HG02970 (cell line): ENCODE measurements around the gene RHOT2.

Experiments
- ATAC-seq: cut with Tn5 transposase; IDR thresholded peaks from one replicate; pipeline ENCODE4 v1.9.1; 2021; ENCODE audit warnings: mild to moderate bottlenecking, moderate library complexity, moderate number of reproducible peaks; ENCODE audit not compliant: unreplicated experiment, low FRiP score

Gene RHOT2

DNA sequence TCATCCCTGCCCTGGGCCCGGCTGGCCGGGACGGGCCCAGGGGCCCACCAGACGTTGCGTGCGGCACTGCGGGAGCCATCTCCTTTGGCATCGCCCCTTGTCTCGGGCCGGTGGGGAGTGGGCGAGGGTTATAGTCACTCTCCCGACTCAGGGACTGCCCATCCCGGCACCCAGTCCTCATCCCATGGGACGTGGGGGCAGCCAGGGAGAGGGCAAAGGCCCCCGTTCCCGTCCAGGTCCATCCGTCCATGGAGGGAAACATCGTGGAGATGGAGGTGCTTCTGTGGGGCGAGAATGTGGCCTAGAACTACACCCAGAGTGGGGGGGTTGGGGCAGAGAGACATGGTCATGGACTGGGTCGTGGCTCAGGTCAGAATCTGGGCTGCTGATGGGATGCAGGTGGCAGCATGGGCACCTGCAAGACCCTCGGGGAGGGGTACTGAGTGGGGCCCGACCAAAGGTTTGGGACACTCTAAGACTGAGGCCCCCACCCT, 21.2 kb upstream of the RHOT2 start:
- ATAC-seq: no peak

DNA sequence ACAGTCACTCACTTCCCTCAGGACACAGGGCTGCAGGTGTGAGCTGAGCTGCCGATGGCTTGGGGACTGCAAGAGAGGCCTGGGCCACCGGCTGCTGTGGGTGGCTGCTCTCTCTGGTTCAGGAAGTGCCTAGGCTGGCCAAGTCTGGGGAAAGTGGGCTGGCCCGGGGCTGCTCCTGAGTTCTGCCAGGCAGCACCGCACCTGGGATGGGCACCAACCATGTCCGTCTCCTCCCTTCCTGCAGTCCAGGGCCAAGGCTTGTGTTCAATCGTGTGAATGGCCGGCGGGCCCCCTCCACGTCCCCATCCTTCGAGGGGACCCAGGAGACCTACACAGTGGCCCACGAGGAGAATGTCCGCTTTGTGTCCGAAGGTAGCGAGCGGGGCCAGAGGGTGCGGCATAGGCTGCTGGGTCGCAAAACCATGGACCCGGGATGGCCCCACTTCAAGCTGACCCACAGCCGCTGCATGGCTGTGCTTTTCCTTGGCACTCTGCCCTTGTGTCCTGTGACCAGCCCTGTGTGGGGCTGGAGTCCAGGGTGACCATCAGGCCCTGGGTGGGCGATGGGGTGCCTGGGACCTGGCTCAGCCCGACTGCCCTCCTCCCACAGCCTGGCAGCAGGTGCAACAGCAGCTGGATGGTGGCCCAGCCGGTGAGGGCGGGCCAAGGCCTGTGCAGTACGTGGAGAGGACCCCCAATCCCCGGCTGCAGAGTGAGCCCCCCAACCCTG, 20.6 kb upstream of the RHOT2 start:
- ATAC-seq: no peak

DNA sequence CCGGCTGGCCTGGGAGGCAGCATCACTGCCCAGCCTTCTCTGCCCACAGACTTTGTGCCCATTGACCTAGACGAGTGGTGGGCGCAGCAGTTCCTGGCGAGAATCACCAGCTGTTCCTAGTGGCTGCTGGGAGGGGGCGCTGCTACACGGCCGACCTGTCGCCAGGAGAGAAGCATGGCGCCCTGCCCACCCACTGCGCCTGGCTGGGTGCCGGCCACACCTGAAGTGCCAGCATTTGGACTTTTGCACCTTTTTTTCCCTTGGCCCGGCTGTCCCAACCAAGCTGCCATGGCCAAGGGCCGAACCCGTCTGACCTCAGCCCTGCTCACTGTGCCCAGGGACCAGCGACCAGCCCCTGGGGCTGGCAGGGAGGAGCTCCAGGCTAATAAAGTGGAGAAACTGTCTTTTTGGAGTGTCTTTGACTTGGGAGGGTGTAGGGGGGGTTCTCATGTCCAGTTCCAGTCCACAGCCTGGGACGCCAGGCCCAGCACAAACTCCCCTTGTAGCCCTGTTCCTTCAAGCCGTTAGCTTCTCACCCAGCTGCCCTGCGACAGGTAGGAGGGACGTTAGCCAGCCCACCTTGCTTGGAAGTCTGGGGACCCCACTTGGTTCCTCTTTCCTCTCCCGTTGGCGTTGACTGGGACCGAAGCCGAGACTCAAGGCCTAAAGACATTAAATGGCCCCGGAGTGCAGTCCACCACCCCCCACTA, 19.7 kb upstream of the RHOT2 start:
- ATAC-seq: no peak

DNA sequence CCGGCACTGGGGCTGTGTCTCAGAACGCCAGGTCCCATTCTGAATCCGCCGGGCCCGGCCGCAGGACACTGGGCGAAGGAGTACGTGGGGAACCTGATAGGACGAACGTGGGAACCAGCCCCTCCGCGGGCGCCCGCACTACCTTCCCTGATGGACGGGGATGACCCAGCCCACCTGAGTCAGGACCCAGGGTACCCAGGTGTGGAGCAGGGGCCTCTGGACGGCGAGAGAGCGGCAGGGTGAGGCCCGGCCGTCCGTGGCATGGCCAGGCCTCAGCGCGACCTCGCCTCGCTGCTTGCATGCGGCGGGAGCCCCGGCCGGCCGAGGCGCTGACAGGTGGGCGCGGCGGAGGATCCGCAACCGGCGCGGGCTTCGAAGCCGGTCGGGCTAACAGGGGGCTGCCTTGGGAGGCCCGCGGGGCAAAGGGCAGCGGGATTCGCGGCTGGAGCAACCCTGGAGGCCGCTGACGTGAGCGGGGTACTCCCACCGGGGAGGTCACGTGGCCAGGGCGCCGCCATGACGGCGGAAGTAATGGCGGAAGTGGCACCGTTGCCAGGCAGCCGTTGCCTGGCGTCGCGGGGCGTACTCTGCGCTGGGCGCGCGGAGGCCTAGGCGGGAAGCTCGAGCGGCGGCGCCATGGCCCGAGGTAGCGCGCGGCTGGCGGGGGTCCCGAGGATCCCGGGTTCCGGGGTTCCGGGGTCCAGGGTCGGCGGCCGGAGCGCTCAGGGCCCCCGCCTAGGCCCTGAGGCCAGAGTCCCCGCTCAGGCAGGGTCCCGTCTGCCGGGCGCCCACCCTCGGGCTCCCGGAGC, 18.9 kb upstream of the RHOT2 start, which contains the start of gene WDR90:
WDR90 (plus strand) TSS at position 585 of the 809 bp plus-strand sequence; CDS start at position 637, 52 bp downstream.
- peak; percentile 73 for ATAC-seq

- peak; percentile 6 for ATAC-seq
Observed at GRCh38 chr16:649631-650030, 18.3 kb upstream of the RHOT2 start.

DNA sequence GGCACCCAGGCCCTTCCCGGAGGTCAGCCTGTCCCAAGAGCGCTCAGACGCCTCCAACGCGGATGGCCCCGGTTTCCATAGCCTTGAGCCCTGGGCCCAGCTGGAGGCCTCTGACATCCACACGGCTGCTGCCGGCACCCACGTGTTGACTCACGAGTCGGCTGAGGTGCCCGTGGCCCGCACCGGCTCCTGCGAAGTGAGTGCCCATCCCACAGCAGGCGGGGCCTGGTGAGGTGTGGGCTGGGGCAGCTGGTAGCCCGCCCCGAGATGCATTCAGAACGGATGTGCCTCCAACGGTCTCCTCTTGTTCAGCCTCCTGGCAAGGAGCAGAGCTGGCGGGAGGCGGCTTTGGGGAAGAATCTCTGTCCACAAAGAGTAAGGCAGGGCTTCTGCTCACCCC, 16.1 kb upstream of the RHOT2 start:
- ATAC-seq: no peak

DNA sequence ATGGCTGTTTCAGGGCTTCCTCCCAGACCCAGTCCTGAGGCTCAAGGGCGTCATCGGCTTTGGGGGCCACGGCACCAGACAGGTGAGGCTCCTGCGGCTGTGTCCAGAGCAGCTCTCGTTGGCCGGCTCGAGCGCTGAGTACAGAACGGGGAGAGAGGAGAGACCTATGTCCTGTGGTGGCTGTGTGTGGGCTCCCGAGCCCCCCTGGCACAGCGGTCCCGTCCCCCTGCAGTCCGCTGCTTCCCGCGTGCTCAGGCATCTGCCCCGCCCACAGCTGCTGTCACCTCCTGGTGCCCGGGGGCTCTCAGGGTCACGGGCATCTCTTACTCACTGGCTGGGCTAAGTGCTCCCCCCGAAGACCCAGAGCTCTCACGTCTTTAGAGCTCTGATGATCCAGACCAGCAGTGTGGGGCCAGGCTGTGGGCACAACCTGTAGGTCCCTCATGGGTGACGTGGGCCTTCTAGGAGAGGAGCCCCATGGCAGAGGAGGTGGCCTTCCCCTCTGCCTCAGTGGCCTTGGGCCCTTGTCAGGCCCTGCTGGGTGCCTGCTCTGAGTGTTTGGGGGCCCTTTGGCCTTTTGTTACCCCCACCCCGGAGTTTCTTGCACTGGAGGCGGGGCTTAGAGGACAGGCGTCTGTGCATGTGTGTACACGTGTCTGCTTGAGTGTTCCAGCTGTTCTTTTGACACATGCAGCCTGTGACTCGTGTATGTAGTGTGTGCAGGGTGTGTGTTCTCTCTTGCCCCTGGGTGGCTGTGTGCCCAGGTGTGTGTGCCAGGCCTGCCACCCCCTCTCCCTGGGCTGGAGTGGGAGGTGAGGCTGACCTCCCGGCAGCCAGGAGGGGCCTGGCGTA, 15.3 kb upstream of the RHOT2 start:
- ATAC-seq: no peak

- no peak for ATAC-seq
Observed at GRCh38 chr16:654034-654433, 13.9 kb upstream of the RHOT2 start.

GRCh38 chr16:657487-657886, 10.4 kb upstream of the RHOT2 start:
- ATAC-seq: no peak

DNA sequence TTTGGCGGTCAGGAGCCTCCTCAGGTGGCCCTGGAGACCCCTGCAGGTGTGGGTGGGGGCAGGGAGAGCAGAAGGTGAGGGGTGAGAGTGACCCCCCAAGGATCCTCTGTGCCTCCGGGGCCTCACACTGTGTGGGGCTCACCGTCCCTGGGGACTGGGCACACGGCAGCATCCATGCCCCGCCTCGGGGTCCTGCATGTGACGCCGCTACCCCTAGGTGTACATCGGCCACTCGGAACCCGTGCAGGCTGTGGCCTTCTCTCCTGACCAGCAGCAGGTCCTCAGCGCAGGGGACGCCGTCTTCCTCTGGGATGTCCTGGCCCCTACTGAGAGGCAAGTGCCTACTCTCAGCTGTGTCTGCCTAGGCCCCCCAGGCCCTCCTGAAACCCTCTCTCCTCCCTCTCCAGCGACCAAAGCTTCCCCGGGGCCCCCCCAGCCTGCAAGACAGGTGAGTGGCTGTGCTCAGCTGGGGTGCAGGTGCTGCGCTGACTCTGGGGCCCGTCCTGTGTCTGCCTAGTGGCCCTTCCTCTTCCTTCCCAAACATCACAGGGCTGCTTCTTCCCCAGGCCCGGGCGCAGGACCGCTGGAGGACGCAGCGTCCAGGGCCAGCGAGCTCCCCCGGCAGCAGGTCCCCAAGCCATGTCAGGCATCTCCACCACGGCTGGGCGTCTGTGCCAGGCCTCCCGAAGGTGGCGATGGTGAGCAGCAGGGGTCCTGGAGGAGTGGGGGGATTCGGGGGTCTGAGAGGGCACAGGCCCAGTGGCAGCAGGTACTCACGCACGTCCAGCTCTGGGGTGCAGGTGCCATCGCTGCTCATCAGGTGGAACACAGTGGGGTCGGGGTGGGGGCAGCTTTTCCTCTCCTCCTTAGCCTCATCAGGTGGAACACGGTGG, 9.0 kb upstream of the RHOT2 start:
- ATAC-seq: no peak

- no peak for ATAC-seq
Observed at GRCh38 chr16:659618-660017, 8.3 kb upstream of the RHOT2 start.

- ATAC-seq: no peak
Observed at GRCh38 chr16:660132-660458, 7.8 kb upstream of the RHOT2 start.

- ATAC-seq: peak; percentile 55
Observed at GRCh38 chr16:660459-661183, 7.3 kb upstream of the RHOT2 start.

GRCh38 chr16:661184-661821, 6.6 kb upstream of the RHOT2 start:
- ATAC-seq: peak; percentile 9

DNA sequence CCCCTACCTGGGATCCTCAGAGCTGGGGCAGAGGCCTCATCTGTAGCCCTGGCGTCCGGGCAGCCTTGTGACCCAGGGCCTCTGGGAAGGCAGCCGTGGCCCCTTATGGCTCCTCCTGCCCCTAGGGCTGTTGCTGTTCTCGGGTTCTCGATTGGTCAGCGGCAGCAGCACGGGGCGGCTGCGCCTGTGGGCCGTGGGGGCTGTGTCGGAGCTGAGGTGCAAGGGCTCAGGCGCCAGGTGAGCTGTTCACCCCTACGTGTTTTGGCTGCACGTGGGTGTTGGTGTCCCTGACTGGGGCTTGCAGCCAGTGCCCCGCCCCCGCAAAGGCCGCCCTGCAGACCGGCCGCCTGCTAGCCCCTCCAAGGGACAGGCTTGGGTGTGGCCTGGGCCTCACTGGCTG, 5.8 kb upstream of the RHOT2 start:
- no peak for ATAC-seq

DNA sequence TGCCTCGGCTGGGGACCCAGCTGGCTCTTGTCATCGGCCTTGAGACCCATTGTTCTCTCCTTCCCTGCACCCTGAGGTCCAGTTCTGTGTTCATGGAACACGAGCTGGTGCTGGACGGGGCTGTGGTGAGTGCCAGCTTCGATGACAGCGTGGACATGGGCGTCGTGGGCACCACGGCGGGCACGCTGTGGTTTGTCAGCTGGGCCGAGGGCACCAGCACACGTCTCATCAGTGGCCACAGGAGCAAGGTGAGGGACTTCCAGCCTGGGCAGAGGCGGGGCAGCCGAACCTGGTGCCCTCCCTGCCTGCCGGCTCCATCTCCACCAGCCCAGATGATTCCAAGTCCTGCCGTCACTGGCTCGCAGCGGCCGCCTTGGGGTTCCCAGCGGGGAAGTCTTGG, 5.3 kb upstream of the RHOT2 start:
- ATAC-seq: no peak

GRCh38 chr16:666572-666971, 1.4 kb upstream of the RHOT2 start:
- ATAC-seq: no peak

- no peak for ATAC-seq
Observed at GRCh38 chr16:667113-667779, 686 bp upstream of the RHOT2 start.
